Neural cell (in vitro differentiated cells): ENCODE measurements around the gene CELSR1. TPM values are rescaled to one million over a fixed set of nuclear protein-coding genes. Genes with fewer than 3 reads are reported as not detected.

ENCODE experiments used
- H2AFZ ChIP-seq: fragments of 200-600, 300-800 bp; sonication (generic), shearing (Covaris generic); 2 replicates; pipeline ENCODE4 v1.6.0; 2014; ENCODE audit warnings: low read depth, mild to moderate bottlenecking, antibody characterized with exemption, low read length, moderate library complexity
- H3F3A ChIP-seq: fragments of 200-600 bp; shearing (Covaris generic); 2 replicates; pipeline ENCODE4 v1.6.1; 2016; ENCODE audit warnings: mild to moderate bottlenecking, moderate library complexity, mixed read lengths, antibody characterized with exemption, low read length; ENCODE audit not compliant: insufficient read depth, poor library complexity, severe bottlenecking
- H3K27ac ChIP-seq: fragments of 200-600, 300-800 bp; sonication (generic), shearing (Covaris generic); 2 replicates; pipeline ENCODE4 v1.5.1; 2014; ENCODE audit warnings: mild to moderate bottlenecking, low read length, moderate library complexity
- H3K27me3 ChIP-seq: fragments of 300-800, 200-600 bp; sonication (generic), shearing (Covaris generic); 2 replicates; pipeline ENCODE4 v1.6.0; 2014; ENCODE audit warnings: mild to moderate bottlenecking, low read depth, low read length, moderate library complexity; ENCODE audit not compliant: insufficient read depth
- H3K36me3 ChIP-seq: fragments of 300-800, 200-600 bp; sonication (generic), shearing (Covaris generic); 2 replicates; pipeline ENCODE4 v1.5.1; 2014; ENCODE audit warnings: mild to moderate bottlenecking, antibody characterized with exemption, low read length, moderate library complexity; ENCODE audit not compliant: insufficient read depth
- H3K4me2 ChIP-seq: fragments of 300-800, 200-600 bp; sonication (generic), shearing (Covaris generic); 2 replicates; pipeline ENCODE4 v1.6.0; 2014; ENCODE audit warnings: mild to moderate bottlenecking, low read length
- H3K4me3 ChIP-seq: fragments of 300-800, 200-600 bp; sonication (generic), shearing (Covaris generic); 2 replicates; pipeline ENCODE4 v1.5.1; 2014; ENCODE audit warnings: mild to moderate bottlenecking, low read length, moderate library complexity
- H3K79me2 ChIP-seq: fragments of 200-600 bp; shearing (Covaris generic); replicated peaks from 2 replicates; pipeline ENCODE4 v1.6.0; 2014; ENCODE audit warnings: mild to moderate bottlenecking, low read length, moderate library complexity; ENCODE audit not compliant: insufficient read depth
- H3K9ac ChIP-seq: fragments of 300-800, 200-600 bp; sonication (generic), shearing (Covaris generic); 2 replicates; pipeline ENCODE4 v1.6.1; 2016; ENCODE audit warnings: mild to moderate bottlenecking, low read length, mixed read lengths
- H3K9me2 ChIP-seq: fragments of 200-600 bp; shearing (Covaris generic); 2 replicates; pipeline ENCODE4 v1.6.1; 2016; ENCODE audit warnings: mild to moderate bottlenecking, low read length, mixed read lengths; ENCODE audit not compliant: insufficient read depth
- H3K9me3 ChIP-seq: fragments of 200-600, 300-800 bp; sonication (generic), shearing (Covaris generic); 2 replicates; pipeline ENCODE4 v1.6.1; 2016; ENCODE audit warnings: mild to moderate bottlenecking, mixed run types, low read length, moderate library complexity, mixed read lengths
- H4K20me1 ChIP-seq: fragments of 200-600 bp; shearing (Covaris generic); 2 replicates; pipeline ENCODE4 v1.6.1; 2016; ENCODE audit warnings: mild to moderate bottlenecking, mixed run types; ENCODE audit not compliant: insufficient read depth
- EP300 ChIP-seq: fragments of 450-650 bp; conservative IDR thresholded peaks from 2 replicates; pipeline ENCODE4 v1.6.1; 2014; ENCODE audit warnings: antibody characterized with exemption, mild to moderate bottlenecking, moderate library complexity; ENCODE audit not compliant: poor library complexity, severe bottlenecking
- EZH2 ChIP-seq: fragments of 200-600, 300-800 bp; shearing (Covaris generic), sonication (generic); IDR thresholded peaks from 2 replicates; pipeline ENCODE4 v1.6.1; 2014; ENCODE audit warnings: antibody characterized with exemption, low read length, borderline replicate concordance, mild to moderate bottlenecking; ENCODE audit not compliant: insufficient read depth, poor library complexity, severe bottlenecking
- MXI1 ChIP-seq: fragments of 450-650 bp; conservative IDR thresholded peaks from 2 replicates; pipeline ENCODE4 v1.6.1; 2014; ENCODE audit warnings: antibody characterized with exemption, mild to moderate bottlenecking; ENCODE audit not compliant: poor library complexity, severe bottlenecking
- POLR2AphosphoS5 ChIP-seq: IDR thresholded peaks from 2 replicates; pipeline ENCODE4 v1.6.1; 2012
- RAD21 ChIP-seq: fragments of 450-650 bp; conservative IDR thresholded peaks from 2 replicates; pipeline ENCODE4 v1.6.1; 2014; ENCODE audit warnings: antibody characterized with exemption, mild to moderate bottlenecking, moderate library complexity
- SMC3 ChIP-seq: fragments of 450-650 bp; conservative IDR thresholded peaks from 2 replicates; pipeline ENCODE4 v1.6.1; 2014; ENCODE audit warnings: antibody characterized with exemption, mild to moderate bottlenecking, moderate library complexity; ENCODE audit not compliant: poor library complexity
- TAF1 ChIP-seq: IDR thresholded peaks from 2 replicates; pipeline ENCODE4 v1.6.1; 2012; ENCODE audit warnings: low read depth
- polyA plus RNA-seq: library from polyadenylated mRNA; depleted of rRNA; stranded (reverse); fragments of >200 nt; gene quantifications from 2 replicates; pipeline ENCODE4 v1.2.3, GENCODE V29; 2014
- TF ChIP-seq, protein P1 (sequence below): fragments of 450-650 bp; IDR thresholded peaks from 2 replicates; pipeline ENCODE4 v1.5.1; 2014; ENCODE audit warnings: antibody characterized with exemption, mild to moderate bottlenecking, moderate library complexity; ENCODE audit not compliant: poor library complexity, severe bottlenecking
- TF ChIP-seq, protein P2 (sequence below): IDR thresholded peaks from 2 replicates; pipeline ENCODE4 v1.6.1; 2012; ENCODE audit warnings: borderline replicate concordance

CELSR1 gene
- polyA plus RNA-seq, 1 donor from 2014 or later = 0.14 TPM

- TF ChIP-seq RAD21 (no peak), MXI1 (no peak), EZH2 (no peak), POLR2AphosphoS5 (no peak), TAF1 (no peak), EP300 (no peak), SMC3 (no peak)
- TF ChIP-seq, protein P1, sequence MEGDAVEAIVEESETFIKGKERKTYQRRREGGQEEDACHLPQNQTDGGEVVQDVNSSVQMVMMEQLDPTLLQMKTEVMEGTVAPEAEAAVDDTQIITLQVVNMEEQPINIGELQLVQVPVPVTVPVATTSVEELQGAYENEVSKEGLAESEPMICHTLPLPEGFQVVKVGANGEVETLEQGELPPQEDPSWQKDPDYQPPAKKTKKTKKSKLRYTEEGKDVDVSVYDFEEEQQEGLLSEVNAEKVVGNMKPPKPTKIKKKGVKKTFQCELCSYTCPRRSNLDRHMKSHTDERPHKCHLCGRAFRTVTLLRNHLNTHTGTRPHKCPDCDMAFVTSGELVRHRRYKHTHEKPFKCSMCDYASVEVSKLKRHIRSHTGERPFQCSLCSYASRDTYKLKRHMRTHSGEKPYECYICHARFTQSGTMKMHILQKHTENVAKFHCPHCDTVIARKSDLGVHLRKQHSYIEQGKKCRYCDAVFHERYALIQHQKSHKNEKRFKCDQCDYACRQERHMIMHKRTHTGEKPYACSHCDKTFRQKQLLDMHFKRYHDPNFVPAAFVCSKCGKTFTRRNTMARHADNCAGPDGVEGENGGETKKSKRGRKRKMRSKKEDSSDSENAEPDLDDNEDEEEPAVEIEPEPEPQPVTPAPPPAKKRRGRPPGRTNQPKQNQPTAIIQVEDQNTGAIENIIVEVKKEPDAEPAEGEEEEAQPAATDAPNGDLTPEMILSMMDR = no peak
- TF ChIP-seq, protein P2, sequence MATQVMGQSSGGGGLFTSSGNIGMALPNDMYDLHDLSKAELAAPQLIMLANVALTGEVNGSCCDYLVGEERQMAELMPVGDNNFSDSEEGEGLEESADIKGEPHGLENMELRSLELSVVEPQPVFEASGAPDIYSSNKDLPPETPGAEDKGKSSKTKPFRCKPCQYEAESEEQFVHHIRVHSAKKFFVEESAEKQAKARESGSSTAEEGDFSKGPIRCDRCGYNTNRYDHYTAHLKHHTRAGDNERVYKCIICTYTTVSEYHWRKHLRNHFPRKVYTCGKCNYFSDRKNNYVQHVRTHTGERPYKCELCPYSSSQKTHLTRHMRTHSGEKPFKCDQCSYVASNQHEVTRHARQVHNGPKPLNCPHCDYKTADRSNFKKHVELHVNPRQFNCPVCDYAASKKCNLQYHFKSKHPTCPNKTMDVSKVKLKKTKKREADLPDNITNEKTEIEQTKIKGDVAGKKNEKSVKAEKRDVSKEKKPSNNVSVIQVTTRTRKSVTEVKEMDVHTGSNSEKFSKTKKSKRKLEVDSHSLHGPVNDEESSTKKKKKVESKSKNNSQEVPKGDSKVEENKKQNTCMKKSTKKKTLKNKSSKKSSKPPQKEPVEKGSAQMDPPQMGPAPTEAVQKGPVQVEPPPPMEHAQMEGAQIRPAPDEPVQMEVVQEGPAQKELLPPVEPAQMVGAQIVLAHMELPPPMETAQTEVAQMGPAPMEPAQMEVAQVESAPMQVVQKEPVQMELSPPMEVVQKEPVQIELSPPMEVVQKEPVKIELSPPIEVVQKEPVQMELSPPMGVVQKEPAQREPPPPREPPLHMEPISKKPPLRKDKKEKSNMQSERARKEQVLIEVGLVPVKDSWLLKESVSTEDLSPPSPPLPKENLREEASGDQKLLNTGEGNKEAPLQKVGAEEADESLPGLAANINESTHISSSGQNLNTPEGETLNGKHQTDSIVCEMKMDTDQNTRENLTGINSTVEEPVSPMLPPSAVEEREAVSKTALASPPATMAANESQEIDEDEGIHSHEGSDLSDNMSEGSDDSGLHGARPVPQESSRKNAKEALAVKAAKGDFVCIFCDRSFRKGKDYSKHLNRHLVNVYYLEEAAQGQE = no peak
- no peak overlapping the region for H3K4me2 ChIP-seq
Measured at GRCh38 chr22:46331496-46331895, 205.9 kb downstream of the CELSR1 start.

DNA sequence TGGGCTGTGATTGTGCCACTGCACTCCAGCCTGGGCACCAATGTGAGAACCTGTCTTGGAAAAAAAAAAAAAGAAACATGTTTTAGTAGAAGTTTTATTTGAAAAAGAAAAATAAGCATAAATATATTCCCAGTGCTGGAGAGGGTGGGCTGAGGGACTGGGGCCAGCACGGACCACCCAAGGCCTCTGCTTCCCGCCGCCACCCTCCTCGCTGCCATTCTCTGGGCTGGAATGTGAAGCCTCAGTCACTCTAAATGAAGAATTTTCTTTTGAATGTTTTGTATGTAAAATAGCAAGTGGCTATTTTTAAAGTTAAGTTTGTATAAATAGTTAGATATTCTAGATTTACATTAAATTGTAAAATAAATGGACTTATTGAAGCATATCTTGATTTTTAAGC is 207.0 kb downstream of the CELSR1 start:
- TF ChIP-seq, protein P1 = no peak
- TF ChIP-seq, protein P2 = no peak
- TF ChIP-seq SMC3 = no peak
- no peaks in the 10 kb centered on the region for H3K9me2 ChIP-seq
- no peaks in the 10 kb centered on the region for H3K79me2 ChIP-seq
- no peaks in the 10 kb centered on the region for H3K27me3 ChIP-seq
- H3K4me2 ChIP-seq = no peak overlapping the region
- H3K36me3 ChIP-seq = no peaks in the 10 kb centered on the region
- no peak overlapping the region for H2AFZ ChIP-seq
- H3F3A ChIP-seq = no peaks in the 10 kb centered on the region
- no peaks in the 10 kb centered on the region for H3K9me3 ChIP-seq
- H3K27ac ChIP-seq = no peak overlapping the region
- no peak overlapping the region for H3K4me3 ChIP-seq
- H4K20me1 ChIP-seq = no peaks in the 10 kb centered on the region
- no peak overlapping the region for H3K9ac ChIP-seq

More at GRCh38 chr22:46331496-46331895, 205.9 kb downstream of the CELSR1 start:
- H2AFZ ChIP-seq = no peak overlapping the region
- H3K27ac ChIP-seq = no peak overlapping the region
- H3K27me3 ChIP-seq = no peaks in the 10 kb centered on the region
- peaks cover 6% of the 10 kb centered on the region for H3K79me2 ChIP-seq
- no peaks in the 10 kb centered on the region for H3K9me3 ChIP-seq
- no peaks in the 10 kb centered on the region for H3F3A ChIP-seq
- H4K20me1 ChIP-seq = no peaks in the 10 kb centered on the region
- no peaks in the 10 kb centered on the region for H3K36me3 ChIP-seq
- no peaks in the 10 kb centered on the region for H3K9me2 ChIP-seq
- H3K4me3 ChIP-seq = no peak overlapping the region
- no peak overlapping the region for H3K9ac ChIP-seq
